Stomach smooth muscle (tissue), 2 donors: ENCODE measurements around the gene FGFR2.

Experiments used
- H3K27ac ChIP-seq: one replicate; pipeline ENCODE4 v1.7.0; 2013; ENCODE audit warnings: mild to moderate bottlenecking, low read length, inconsistent platforms
- H3K27me3 ChIP-seq, 2 donors: one replicate each; pipeline ENCODE4 v1.7.0; 2013; ENCODE audit warnings: low read length in 2 of 2; ENCODE audit not compliant: insufficient read depth in 2 of 2, control insufficient read depth in 1 of 2
- H3K36me3 ChIP-seq, 2 donors: one replicate each; pipeline ENCODE4 v1.7.0; 2013; ENCODE audit warnings: low read length in 2 of 2; ENCODE audit not compliant: control insufficient read depth in 2 of 2, insufficient read depth in 2 of 2
- H3K4me1 ChIP-seq: one replicate; pipeline ENCODE4 v1.7.0; 2013; ENCODE audit warnings: low read length; ENCODE audit not compliant: control insufficient read depth, insufficient read depth
- H3K4me3 ChIP-seq, 2 donors: one replicate each; pipeline ENCODE4 v1.7.0; 2013; ENCODE audit warnings: low read length in 2 of 2
- H3K9ac ChIP-seq, 2 donors: one replicate each; pipeline ENCODE4 v1.7.0; 2013; ENCODE audit warnings: low read length in 2 of 2, mild to moderate bottlenecking in 1 of 2
- H3K9me3 ChIP-seq, 2 donors: one replicate each; pipeline ENCODE4 v1.7.0; 2013; ENCODE audit warnings: low read length in 2 of 2; ENCODE audit not compliant: control insufficient read depth in 2 of 2
- donor health status: healthy.
- donor health status: Pancreatic carcinoma.

FGFR2 gene

DNA sequence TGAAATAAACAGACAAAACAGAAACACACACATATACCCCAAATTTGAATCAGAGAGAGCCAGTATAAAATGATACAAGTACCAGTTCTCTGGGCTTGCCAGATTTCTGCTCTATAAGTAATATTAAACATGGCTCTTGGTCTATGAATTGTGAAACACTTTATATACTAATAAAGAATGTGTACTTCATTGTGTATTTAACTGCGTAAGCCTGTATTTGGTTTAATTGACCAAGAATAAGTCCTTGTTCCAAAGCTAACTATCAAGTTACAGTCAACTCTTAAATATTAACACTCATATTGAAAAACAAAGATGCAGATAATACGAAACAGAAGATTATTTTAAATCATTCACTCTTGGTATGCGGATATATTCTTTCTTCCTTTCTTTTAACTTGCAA lies 8.7 kb downstream of the FGFR2 start:
- no peaks in the 10 kb centered on the region for H3K36me3 ChIP-seq
- peaks cover 24% of the 10 kb centered on the region for H3K4me1 ChIP-seq
- no peaks in the 10 kb centered on the region for H3K9me3 ChIP-seq
- no peak overlapping the region for H3K27ac ChIP-seq
- no peak overlapping the region for H3K9ac ChIP-seq
- H3K27me3 ChIP-seq: no peaks in the 10 kb centered on the region
- no peak overlapping the region for H3K4me3 ChIP-seq

DNA sequence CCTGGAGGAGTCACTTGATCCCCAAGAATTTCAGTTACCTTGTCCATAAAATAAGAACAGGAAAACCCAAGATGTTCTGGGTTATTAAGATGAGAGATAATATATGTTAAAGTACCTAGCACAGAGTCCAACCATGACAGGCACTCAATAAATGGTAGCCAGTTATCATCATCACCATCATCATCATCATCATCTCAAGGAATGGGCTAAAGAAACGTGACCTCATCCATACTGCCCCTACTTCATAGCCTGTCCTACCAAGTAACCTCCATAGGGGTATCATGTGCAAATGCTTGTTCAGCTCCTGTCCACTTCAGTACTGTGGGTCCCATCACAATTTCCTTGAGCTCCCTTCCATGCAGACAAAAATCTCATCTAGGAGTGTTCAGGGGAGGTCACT lies 14.4 kb downstream of the FGFR2 start:
- Histone ChIP-seq H3K27me3 (no peaks in the 10 kb centered on the region), H3K36me3 (no peaks in the 10 kb centered on the region), H3K4me1 (peaks cover 27% of the 10 kb centered on the region), H3K4me3 (no peak overlapping the region), H3K27ac (no peak overlapping the region), H3K9me3 (no peaks in the 10 kb centered on the region), H3K9ac (no peak overlapping the region)

DNA sequence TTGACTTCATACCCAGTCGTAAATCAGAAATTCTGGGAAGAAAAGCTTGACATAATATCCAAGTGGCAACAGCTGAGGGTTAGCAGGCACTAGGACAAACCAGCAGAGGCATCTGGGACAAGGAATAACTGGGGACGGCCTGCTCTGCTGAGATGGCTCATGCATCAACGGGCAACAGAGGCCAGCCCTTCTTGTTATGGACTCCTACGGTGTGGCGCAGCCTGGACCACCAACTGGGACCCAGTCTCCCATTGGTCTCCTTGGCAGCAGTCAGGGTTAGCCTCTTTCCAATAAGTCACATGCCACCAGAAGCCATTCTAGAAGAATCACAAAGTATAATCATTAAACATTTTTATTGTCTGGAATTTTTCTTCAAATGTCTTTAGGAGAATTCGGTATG lies 15.0 kb downstream of the FGFR2 start:
- Histone ChIP-seq H3K9ac (no peak overlapping the region), H3K4me1 (peaks cover 32% of the 10 kb centered on the region), H3K36me3 (no peaks in the 10 kb centered on the region), H3K4me3 (no peak overlapping the region), H3K27ac (no peak overlapping the region), H3K9me3 (no peaks in the 10 kb centered on the region), H3K27me3 (no peaks in the 10 kb centered on the region)

DNA sequence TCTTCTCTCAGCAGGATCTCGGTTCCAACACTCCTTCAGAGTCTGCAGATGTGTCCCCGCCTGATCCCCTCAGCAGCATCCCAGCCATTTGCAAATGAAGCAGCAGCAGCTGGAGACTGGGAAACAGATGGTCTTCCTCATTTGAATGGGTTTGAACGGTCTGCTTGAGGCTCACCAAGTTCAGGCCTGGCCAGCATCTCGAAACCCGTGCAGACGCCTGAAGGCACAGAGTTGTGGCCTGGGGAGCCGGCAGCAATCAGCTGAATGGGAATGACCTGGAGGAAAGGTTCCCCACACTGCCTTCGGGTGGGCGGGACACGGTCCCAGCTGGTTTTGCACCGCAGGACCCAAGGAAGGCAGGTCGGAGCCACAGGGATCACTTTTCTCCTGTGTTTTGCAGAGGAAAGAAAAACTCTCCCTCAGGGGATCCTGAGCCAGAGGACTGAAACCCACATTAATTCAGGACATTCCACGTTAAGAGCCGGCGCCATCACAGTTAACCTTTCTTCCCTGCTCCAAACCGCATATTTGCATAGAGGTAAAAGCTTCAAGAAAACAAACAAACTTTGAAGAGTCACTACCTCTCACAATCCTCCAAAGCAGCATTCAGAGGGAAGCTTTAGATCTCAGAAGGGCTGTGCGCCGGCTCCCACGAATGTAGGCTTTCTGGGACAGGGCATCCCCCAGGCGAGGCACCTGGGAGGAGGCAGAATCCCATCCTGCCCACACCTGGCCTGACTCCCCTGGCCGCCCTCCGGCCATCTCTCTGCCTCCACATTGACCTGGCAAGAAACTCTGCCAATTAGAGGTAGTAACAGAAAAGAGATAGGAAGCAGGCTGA lies 17.7 kb downstream of the FGFR2 start:
- peak overlapping the region in 1 of 2 donors; percentile 8 for H3K4me3 ChIP-seq

DNA sequence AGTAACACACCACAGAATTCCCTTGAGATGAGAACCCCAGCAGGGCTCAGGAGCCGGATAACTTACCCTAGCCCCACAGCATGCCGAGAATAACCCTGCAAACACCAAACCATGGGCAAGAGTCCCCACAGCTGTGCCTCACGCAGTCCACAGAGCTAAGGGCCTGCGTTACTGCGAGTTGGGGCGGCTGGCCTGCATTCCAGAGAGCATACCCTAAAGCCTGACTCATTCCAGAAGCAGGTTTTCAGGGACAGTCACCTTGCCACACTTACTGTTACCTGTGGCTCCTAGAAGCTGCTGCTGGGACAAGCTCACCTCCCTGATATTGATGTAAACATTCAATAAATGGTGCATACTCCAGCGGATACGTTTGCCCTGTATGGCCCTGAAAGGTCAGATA lies 18.6 kb downstream of the FGFR2 start:
- peak overlapping the region in 1 of 2 donors; percentile 29 for H3K9ac ChIP-seq

More for the DNA sequence above, 17.7 kb downstream of the FGFR2 start:
- Histone ChIP-seq H3K9ac (peak overlapping the region in 1 of 2 donors; percentile 29), H3K27me3 (no peaks in the 10 kb centered on the region), H3K36me3 (no peaks in the 10 kb centered on the region), H3K4me1 (peaks cover 34% of the 10 kb centered on the region), H3K9me3 (no peaks in the 10 kb centered on the region), H3K27ac (no peak overlapping the region)

DNA sequence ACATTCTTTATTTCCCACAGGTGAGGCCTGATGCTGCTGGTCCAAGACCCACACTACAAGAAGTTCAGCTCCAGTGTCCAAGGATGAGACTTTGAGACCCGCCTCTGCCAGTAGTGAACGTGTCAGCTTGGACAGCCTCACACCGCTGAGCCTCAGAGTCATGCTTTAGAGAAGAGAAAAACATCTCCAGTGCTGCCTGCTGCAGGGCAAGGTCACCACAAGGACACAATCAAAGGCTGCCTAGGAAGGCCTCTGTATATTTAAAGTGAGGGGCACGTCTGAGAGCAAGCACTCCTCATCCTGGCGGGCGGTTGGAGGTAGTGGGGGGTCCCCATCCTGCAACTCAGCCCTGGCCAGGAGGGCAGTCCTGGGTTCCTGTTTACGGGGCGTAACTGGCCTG lies 19.3 kb downstream of the FGFR2 start:
- no peaks in the 10 kb centered on the region for H3K36me3 ChIP-seq
- H3K4me1 ChIP-seq: peaks cover 43% of the 10 kb centered on the region
- H3K9ac ChIP-seq: no peak overlapping the region
- no peaks in the 10 kb centered on the region for H3K9me3 ChIP-seq
- peak overlapping the region; percentile 70 for H3K27ac ChIP-seq
- H3K4me3 ChIP-seq: no peak overlapping the region
- H3K27me3 ChIP-seq: no peaks in the 10 kb centered on the region

More for the DNA sequence above, 18.6 kb downstream of the FGFR2 start:
- H3K4me3 ChIP-seq: no peak overlapping the region
- H3K27me3 ChIP-seq: no peaks in the 10 kb centered on the region
- no peaks in the 10 kb centered on the region for H3K36me3 ChIP-seq
- no peaks in the 10 kb centered on the region for H3K9me3 ChIP-seq
- H3K4me1 ChIP-seq: peaks cover 40% of the 10 kb centered on the region
- H3K27ac ChIP-seq: peak overlapping the region; percentile 70

DNA sequence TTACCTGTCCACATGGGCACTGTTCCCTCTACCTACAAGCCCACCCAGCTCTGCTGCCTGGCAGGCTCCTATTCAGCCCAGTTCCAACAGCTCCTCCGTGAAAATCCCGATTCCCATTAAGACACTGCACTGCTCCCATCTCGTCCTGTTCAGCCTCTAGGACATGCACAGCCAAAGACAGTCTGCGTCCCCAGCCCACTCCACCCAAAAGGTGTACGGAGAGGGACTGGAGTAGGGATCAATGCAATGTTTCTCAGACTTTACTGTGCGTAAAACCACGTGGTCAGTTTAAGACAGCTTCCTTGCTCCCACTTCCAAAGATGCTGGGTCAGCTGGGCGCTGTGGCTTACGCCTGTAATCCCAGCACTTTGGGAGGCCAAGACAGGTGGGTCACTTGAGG lies 19.9 kb downstream of the FGFR2 start:
- peak overlapping the region; percentile 70 for H3K27ac ChIP-seq
- H3K36me3 ChIP-seq: no peaks in the 10 kb centered on the region
- H3K9ac ChIP-seq: no peak overlapping the region
- H3K9me3 ChIP-seq: no peaks in the 10 kb centered on the region
- H3K4me3 ChIP-seq: no peak overlapping the region
- peaks cover 49% of the 10 kb centered on the region for H3K4me1 ChIP-seq
- H3K27me3 ChIP-seq: no peaks in the 10 kb centered on the region

DNA sequence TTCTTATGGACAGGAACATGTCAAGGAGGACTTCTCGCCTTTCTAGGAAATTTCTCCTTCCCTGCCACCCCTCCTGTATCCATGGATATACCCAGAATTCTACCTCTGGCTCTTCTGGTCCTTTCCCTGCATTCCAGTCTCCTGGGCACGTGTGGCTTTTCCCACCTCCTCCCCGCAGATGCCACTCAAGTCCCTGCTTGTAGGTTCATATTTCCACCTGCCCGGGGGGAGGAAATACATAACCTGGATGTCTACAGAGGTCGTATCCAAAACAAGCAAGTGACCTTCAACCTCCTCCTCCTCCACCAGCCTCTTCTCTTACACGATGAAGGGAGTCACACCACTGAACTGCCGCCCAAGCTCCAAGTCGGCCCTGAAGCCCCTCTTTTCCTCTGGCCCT lies 20.7 kb downstream of the FGFR2 start:
- H3K4me3 ChIP-seq: no peak overlapping the region
- no peak overlapping the region for H3K27ac ChIP-seq
- H3K9ac ChIP-seq: no peak overlapping the region
- peaks cover 53% of the 10 kb centered on the region for H3K4me1 ChIP-seq
- H3K36me3 ChIP-seq: no peaks in the 10 kb centered on the region
- H3K9me3 ChIP-seq: no peaks in the 10 kb centered on the region
- H3K27me3 ChIP-seq: no peaks in the 10 kb centered on the region

DNA sequence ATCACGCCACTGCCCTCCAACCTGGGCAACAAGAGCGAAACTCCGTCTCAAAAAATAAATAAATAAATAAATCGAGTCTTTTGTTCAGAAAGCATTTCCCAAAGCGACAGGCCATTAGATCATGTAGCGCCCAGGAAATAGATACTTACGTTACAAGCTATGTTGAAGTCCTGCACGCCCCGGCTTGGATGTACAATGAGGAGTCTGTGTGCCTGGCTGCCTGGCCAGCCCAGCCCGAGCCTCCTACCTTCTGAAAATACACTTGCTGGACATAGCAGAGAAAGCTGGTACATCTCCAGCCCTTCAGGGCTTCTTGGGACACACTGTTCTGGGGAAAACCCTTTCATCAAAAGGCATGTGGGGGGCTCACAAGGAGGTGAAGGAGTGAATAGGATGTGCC lies 22.1 kb downstream of the FGFR2 start:
- Histone ChIP-seq H3K9me3 (no peaks in the 10 kb centered on the region), H3K36me3 (no peaks in the 10 kb centered on the region), H3K9ac (no peak overlapping the region), H3K4me1 (peaks cover 53% of the 10 kb centered on the region), H3K27me3 (no peaks in the 10 kb centered on the region), H3K4me3 (no peak overlapping the region), H3K27ac (no peak overlapping the region)

DNA sequence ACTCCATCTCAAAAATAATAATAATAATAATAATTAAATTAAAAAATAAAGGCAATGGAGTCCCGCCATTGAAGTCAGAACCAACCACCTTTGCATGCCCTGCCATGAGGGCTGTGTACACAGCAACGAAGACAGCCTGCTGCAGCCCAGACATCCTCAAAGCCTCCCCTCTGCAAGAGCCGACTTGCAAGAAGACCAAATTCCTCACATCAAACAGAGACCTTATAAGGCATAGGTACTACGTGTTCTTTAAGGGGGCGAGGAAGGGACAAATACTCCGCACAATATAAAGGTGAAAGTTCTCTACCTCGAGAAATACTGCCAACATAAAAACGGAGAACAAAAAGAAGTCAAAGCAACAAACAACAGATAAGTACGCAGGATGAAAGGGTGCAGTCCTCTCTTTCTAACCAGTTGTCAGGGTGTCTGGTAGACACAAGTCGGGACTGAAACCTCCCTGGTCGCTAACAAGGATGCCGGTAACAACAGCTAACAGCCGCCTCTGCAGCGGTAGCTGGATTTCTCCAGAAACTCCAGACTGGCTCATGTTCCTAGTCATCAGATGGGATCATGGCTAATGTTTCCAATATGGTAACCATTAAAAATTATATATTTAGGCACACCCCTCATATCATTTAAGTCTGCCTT lies 23.6 kb downstream of the FGFR2 start:
- Histone ChIP-seq H3K27ac (peak overlapping the region; percentile 64), H3K4me3 (peak overlapping the region; percentile 50 to 65), H3K4me1 (peaks cover 45% of the 10 kb centered on the region), H3K9ac (no peak overlapping the region), H3K36me3 (no peaks in the 10 kb centered on the region), H3K27me3 (no peaks in the 10 kb centered on the region), H3K9me3 (no peaks in the 10 kb centered on the region)

DNA sequence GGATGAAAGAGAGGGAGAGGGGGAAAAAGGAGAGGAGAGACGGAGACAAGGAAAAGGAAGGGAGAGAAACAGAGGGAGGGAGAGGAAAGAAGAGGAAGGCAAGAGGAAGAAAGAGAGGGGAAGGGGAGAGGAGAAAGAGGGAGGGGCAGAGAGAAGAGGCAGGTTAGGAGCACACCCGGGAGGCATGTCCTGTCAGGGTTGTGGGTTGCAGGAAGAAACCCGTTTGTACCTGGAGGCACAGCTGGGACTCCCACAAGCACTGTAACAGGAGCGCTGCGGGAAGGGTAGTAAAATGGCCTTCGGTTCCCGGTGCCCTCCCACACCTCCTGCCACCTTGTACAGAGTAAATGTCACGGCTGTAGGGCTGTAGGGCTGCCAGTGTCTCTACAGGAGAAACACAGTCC lies 24.7 kb downstream of the FGFR2 start:
- H3K27ac ChIP-seq: no peak overlapping the region
- no peaks in the 10 kb centered on the region for H3K36me3 ChIP-seq
- H3K9ac ChIP-seq: no peak overlapping the region
- peaks cover 35% of the 10 kb centered on the region for H3K4me1 ChIP-seq
- H3K4me3 ChIP-seq: peak overlapping the region; percentile 14 to 35
- H3K27me3 ChIP-seq: no peaks in the 10 kb centered on the region
- no peaks in the 10 kb centered on the region for H3K9me3 ChIP-seq
